GM12878 (cell line): Measurements from ENCODE around the gene EP300. TPM values are rescaled to one million over a fixed set of nuclear protein-coding genes. Genes with fewer than 3 reads are reported as not detected.

Source experiments
- ATAC-seq: fragments of 200-7000 bp; cut with Tn5 transposase; 3 replicates; pipeline ENCODE4 v1.9.1; 2020; ENCODE audit warnings: mild to moderate bottlenecking, moderate library complexity
- BruUV-seq: library from RNA; stranded (reverse); fragments of 400-500 nt; replicated peaks from 2 replicates; lab custom pipeline; 2021; lab: Mats Ljungman, UMichigan
- CTCF ChIA-PET: fragments of 300-600 bp; sonication (Branson Sonifier 250); formaldehyde crosslinking; extraction: SDS; loops from one replicate; lab custom pipeline; 2021; ENCODE audit warnings: inconsistent platforms; lab: Yijun Ruan, JAX
- POLR2A ChIA-PET: fragments of 350-600 bp; formaldehyde crosslinking; extraction: SDS; loops from one replicate; lab custom pipeline; 2021; ENCODE audit warnings: inconsistent platforms; lab: Charles Lee
- RAD21 ChIA-PET: fragments of 300-600 bp; sonication (Branson Sonifier 250); formaldehyde crosslinking; loops from one replicate; lab custom pipeline; 2023; ENCODE audit warnings: antibody characterized with exemption; ENCODE audit not compliant: unreplicated experiment; lab: Charles Lee
- SMC1A ChIA-PET: fragments of 300-600 bp; sonication (Branson Sonifier 250); formaldehyde crosslinking; loops from one replicate; lab custom pipeline; 2023; ENCODE audit not compliant: unreplicated experiment, uncharacterized antibody; lab: Charles Lee
- DNase-seq: peaks from one replicate; pipeline ENCODE4 v3.0.0-alpha.2; 2011; ENCODE audit warnings: low read depth, low spot score
- FAIRE-seq: peaks from 3 replicates; lab custom pipeline; 2011; peaks lifted over from hg19 to GRCh38; lab: Jason Lieb, UNC
- H2AFZ ChIP-seq: 2 replicates; pipeline ENCODE4 v1.6.0; 2011; ENCODE audit warnings: low read depth, low read length, control low read depth; ENCODE audit not compliant: control insufficient read depth
- H3K27ac ChIP-seq: 2 replicates; pipeline ENCODE4 v1.5.1; 2011; ENCODE audit warnings: control low read depth; ENCODE audit not compliant: control insufficient read depth, insufficient read depth
- H3K27me3 ChIP-seq, 2 experiments: replicated peaks in 1 of 2; 2 replicates each; pipeline versions ENCODE4 v1.6.0 to v1.6.1; 2011; ENCODE audit warnings: low read length in 1 of 2; ENCODE audit not compliant: control insufficient read depth in 2 of 2, insufficient read depth in 2 of 2
- H3K36me3 ChIP-seq, 2 experiments: 2 replicates each; pipeline ENCODE4 v1.5.1; 2011; ENCODE audit warnings: low read length in 1 of 2; ENCODE audit not compliant: control insufficient read depth in 2 of 2, insufficient read depth in 2 of 2
- H3K4me1 ChIP-seq: 2 replicates; pipeline ENCODE4 v1.6.1; 2011; ENCODE audit warnings: mild to moderate bottlenecking, low read length, moderate library complexity, mixed read lengths; ENCODE audit not compliant: control insufficient read depth, insufficient read depth
- H3K4me2 ChIP-seq: 2 replicates; pipeline ENCODE4 v1.6.0; 2011; ENCODE audit warnings: control low read depth; ENCODE audit not compliant: control insufficient read depth, insufficient read depth
- H3K4me3 ChIP-seq: fragments of 200-600 bp; sonication (generic); 2 replicates; pipeline ENCODE4 v1.5.1; 2016
- H3K79me2 ChIP-seq: 2 replicates; pipeline ENCODE4 v1.6.0; 2011; ENCODE audit warnings: low read length; ENCODE audit not compliant: control insufficient read depth, insufficient read depth
- H3K9ac ChIP-seq: 2 replicates; pipeline ENCODE4 v1.8.0; 2011; ENCODE audit warnings: low read length, control low read depth, mixed read lengths; ENCODE audit not compliant: control insufficient read depth, insufficient read depth
- H3K9me3 ChIP-seq: replicated peaks from 3 replicates; pipeline ENCODE4 v1.5.1; 2011; ENCODE audit warnings: mild to moderate bottlenecking, low read length; ENCODE audit not compliant: control insufficient read depth, insufficient read depth
- H4K20me1 ChIP-seq: 2 replicates; pipeline ENCODE4 v1.6.0; 2011; ENCODE audit not compliant: control insufficient read depth, insufficient read depth
- ASH2L ChIP-seq: fragments of 300-600, 200-600 bp; sonication (generic); IDR thresholded peaks from 2 replicates; pipeline ENCODE4 v1.6.1; 2017; ENCODE audit warnings: low read depth, mild to moderate bottlenecking, borderline replicate concordance
- ATF2 ChIP-seq: IDR thresholded peaks from 2 replicates; pipeline ENCODE4 v1.6.1; 2012; ENCODE audit warnings: low read length, inconsistent platforms
- BHLHE40 ChIP-seq, 2 experiments: fragments of 450-650 bp in 1 of 2; IDR thresholded peaks; 2 replicates each; pipeline ENCODE4 v1.6.1; 2011 to 2017; ENCODE audit warnings: low read depth in 2 of 2, borderline replicate concordance in 1 of 2, improper control_type of control experiment in 1 of 2, low read length in 1 of 2, mild to moderate bottlenecking in 1 of 2
- BMI1 ChIP-seq: fragments of 450-650 bp; IDR thresholded peaks from 2 replicates; pipeline ENCODE4 v1.6.1; 2016; ENCODE audit warnings: mild to moderate bottlenecking, moderate library complexity, borderline replicate concordance
- BRCA1 ChIP-seq: IDR thresholded peaks from 2 replicates; pipeline ENCODE4 v1.6.1; 2011; ENCODE audit warnings: low read depth, low read length, improper control_type of control experiment
- CREB1 ChIP-seq: IDR thresholded peaks from 2 replicates; pipeline ENCODE4 v1.6.1; 2012; ENCODE audit warnings: low read depth, mild to moderate bottlenecking, inconsistent platforms
- CREM ChIP-seq: IDR thresholded peaks from 2 replicates; pipeline ENCODE4 v1.6.1; 2014; ENCODE audit warnings: antibody characterized with exemption, low read depth
- E2F4 ChIP-seq: IDR thresholded peaks from 2 replicates; pipeline ENCODE4 v1.6.1; 2012; ENCODE audit warnings: low read depth, low read length, improper control_type of control experiment
- IRF4 ChIP-seq: IDR thresholded peaks from 2 replicates; pipeline ENCODE4 v1.6.1; 2011; ENCODE audit warnings: low read depth, low read length
- MEF2A ChIP-seq: IDR thresholded peaks from 2 replicates; pipeline ENCODE4 v1.6.1; 2011; ENCODE audit warnings: low read depth, mild to moderate bottlenecking, low read length, moderate library complexity; ENCODE audit not compliant: insufficient read depth
- NR2C2 ChIP-seq: IDR thresholded peaks from 2 replicates; pipeline ENCODE4 v1.6.1; 2011; ENCODE audit warnings: borderline replicate concordance, low read depth; ENCODE audit not compliant: control insufficient read depth, insufficient read length
- POLR2A ChIP-seq: IDR thresholded peaks from 2 replicates; pipeline ENCODE4 v1.6.1; 2011; ENCODE audit warnings: low read depth, mild to moderate bottlenecking, low read length
- RFX5 ChIP-seq: IDR thresholded peaks from 2 replicates; pipeline ENCODE4 v1.6.1; 2011; ENCODE audit warnings: low read depth, low read length, improper control_type of control experiment
- YY1 ChIP-seq: IDR thresholded peaks from 2 replicates; pipeline ENCODE4 v1.6.1; 2011; ENCODE audit warnings: low read depth, mild to moderate bottlenecking, low read length
- WGBS: methylation state at CpG from one replicate; pipeline ENCODE4 v1.1.6; 2016; ENCODE audit warnings: low lambda C conversion rate; ENCODE audit not compliant: insufficient replicate concordance, insufficient coverage; ENCODE audit errors: missing lambda C conversion rate; 5-methylcytosine and 5-hydroxymethylcytosine counted together
- in situ Hi-C: fragments of 300-500 bp; cut with MboI; formaldehyde crosslinking; loops from 9 replicates; pipeline ENCODE4 v1.14.3; 2018; ENCODE audit warnings: mixed read lengths
- intact Hi-C: fragments of 100-400 bp; cut with micrococcal nuclease; formaldehyde crosslinking; loops from one replicate; pipeline ENCODE4 v1.14.2; 2022; ENCODE audit not compliant: unreplicated experiment
- polyA plus RNA-seq, 11 experiments: library from polyadenylated mRNA; depleted of rRNA in 4 of 11; unstranded in 6 of 11; stranded (reverse) in 5 of 11; fragments of >200 nt; fragmentation: Nextera tagmentation in 4 of 11; fragmentation: Illumina TruSeq in 1 of 11; extraction: Ambion mirVana in 4 of 11; extraction: Trizol in 1 of 11; gene quantifications; 1 replicate in 1 of 11; 2 replicates in 10 of 11; pipeline versions ENCODE4 v1.2.1 to v1.2.3, GENCODE V29; 2011 to 2016; ENCODE audit warnings: inconsistent platforms in 2 of 11, missing spikeins in 2 of 11, low read depth in 1 of 11
- total RNA-seq, 4 experiments: library from RNA; depleted of rRNA in 3 of 4; stranded (reverse); fragments of >200 nt in 3 of 4; fragmentation: Illumina TruSeq in 1 of 4; extraction: Trizol in 1 of 4; gene quantifications; 2 replicates each; pipeline versions ENCODE4 v1.2.1 to v1.2.3, GENCODE V29; 2013 to 2021

Gene EP300
- total and polyA plus RNA-seq, 10 of the 15 experiments (the other 5 are each of a cell fraction or from before 2014, with no cell fraction given): 5.5 to 48.5 (median 23.6) TPM

GRCh38 chr22:41215926-41216325, 123.5 kb downstream of the EP300 start:
- POLR2A ChIA-PET: interaction anchor here (0.6 kb wide), 1 partner anchor 301 kb away, joined by 4 read pairs; no protein-coding TSS in a partner anchor
- SMC1A ChIA-PET: no interaction called here
- CTCF ChIA-PET: interaction anchor here (2.2 kb wide), 1 partner anchor 22 kb away, joined by 6 read pairs; no protein-coding TSS in a partner anchor
- no peak overlapping the region for H3K4me3 ChIP-seq
- TF ChIP-seq BRCA1: no peak
- no peak for TF ChIP-seq NR2C2
- no peak for TF ChIP-seq BMI1
- no peak for TF ChIP-seq ATF2
- no peak for TF ChIP-seq POLR2A
- no peak for TF ChIP-seq MEF2A
- TF ChIP-seq ASH2L: no peak
- TF ChIP-seq BHLHE40 (IDR thresholded peaks at IDR 0.05; ENCODE audit: borderline replicate concordance in 1 of 2, low read depth in 2 of 2, low read length in 1 of 2): no peak
- TF ChIP-seq RFX5: no peak
- no peak for TF ChIP-seq E2F4
- TF ChIP-seq IRF4: no peak
- TF ChIP-seq CREM: no peak
- no peak for TF ChIP-seq CREB1
- TF ChIP-seq YY1: no peak
- TF ChIP-seq, all 136 proteins: peak for 0
- H3K9ac ChIP-seq: no peak overlapping the region
- DNase-seq (no peak), FAIRE-seq (no peak), ATAC-seq (no peak)
- peaks cover 7 to 13% of the 10 kb centered on the region in 2 experiments for H3K36me3 ChIP-seq
- no TSS peak for BruUV-seq
- H2AFZ ChIP-seq: no peak overlapping the region
- H3K4me1 ChIP-seq: peaks cover 12% of the 10 kb centered on the region
- intact Hi-C loops (no loop called here), in situ Hi-C loops (no loop called here)
- no peaks in the 10 kb centered on the region for H4K20me1 ChIP-seq
- no peak overlapping the region for H3K4me2 ChIP-seq
- no peaks in the 10 kb centered on the region for H3K79me2 ChIP-seq
- no peaks in the 10 kb centered on the region for H3K27me3 ChIP-seq
- 99% methylated on average over 7 of the region's 7 CpGs for WGBS
- H3K9me3 ChIP-seq: no peaks in the 10 kb centered on the region; the same call in 2 of the 3 replicates
- H3K27ac ChIP-seq: no peak overlapping the region
- RAD21 ChIA-PET: no interaction called here
